ENCODE measurements around the gene C22orf42.
"Not testable (repeated sequence)": the region's sequence is repeated elsewhere in the genome, so short reads cannot be mapped to it uniquely, and the experiment has no call there.

C22orf42 gene

DNA sequence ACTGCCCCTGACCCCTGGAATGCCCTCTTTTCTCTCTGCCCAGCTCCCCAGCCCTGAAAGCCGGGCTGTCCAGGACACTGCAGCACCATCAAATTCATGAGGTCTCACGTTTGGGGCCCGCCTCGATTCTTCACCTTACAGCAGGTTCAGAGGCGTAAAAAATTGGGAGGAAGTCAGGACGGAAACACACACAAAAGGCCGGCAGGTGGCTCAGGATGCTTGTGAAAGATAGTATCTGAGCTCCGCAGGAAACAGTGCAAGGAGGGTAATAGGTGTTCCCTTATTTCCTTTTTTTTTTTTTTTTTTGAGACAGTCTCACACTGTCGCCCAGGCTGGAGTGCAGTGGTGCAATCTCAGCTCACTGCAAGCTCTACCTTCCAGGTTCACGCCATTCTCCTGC, 41.6 kb upstream of the C22orf42 start:
- in situ Hi-C loops (cut with HindIII; ENCODE audit: low sequenced_read_pairs) = no loop called here
- no peak for DNase-seq (ENCODE audit: low read depth, low spot score)
- H3K4me3 ChIP-seq (ENCODE audit: low read depth, low read length) = no peak overlapping the region
- TF ChIP-seq, protein P1, sequence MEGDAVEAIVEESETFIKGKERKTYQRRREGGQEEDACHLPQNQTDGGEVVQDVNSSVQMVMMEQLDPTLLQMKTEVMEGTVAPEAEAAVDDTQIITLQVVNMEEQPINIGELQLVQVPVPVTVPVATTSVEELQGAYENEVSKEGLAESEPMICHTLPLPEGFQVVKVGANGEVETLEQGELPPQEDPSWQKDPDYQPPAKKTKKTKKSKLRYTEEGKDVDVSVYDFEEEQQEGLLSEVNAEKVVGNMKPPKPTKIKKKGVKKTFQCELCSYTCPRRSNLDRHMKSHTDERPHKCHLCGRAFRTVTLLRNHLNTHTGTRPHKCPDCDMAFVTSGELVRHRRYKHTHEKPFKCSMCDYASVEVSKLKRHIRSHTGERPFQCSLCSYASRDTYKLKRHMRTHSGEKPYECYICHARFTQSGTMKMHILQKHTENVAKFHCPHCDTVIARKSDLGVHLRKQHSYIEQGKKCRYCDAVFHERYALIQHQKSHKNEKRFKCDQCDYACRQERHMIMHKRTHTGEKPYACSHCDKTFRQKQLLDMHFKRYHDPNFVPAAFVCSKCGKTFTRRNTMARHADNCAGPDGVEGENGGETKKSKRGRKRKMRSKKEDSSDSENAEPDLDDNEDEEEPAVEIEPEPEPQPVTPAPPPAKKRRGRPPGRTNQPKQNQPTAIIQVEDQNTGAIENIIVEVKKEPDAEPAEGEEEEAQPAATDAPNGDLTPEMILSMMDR (IDR thresholded peaks at IDR 0.05; ENCODE audit: low read depth, low read length) = no peak

DNA sequence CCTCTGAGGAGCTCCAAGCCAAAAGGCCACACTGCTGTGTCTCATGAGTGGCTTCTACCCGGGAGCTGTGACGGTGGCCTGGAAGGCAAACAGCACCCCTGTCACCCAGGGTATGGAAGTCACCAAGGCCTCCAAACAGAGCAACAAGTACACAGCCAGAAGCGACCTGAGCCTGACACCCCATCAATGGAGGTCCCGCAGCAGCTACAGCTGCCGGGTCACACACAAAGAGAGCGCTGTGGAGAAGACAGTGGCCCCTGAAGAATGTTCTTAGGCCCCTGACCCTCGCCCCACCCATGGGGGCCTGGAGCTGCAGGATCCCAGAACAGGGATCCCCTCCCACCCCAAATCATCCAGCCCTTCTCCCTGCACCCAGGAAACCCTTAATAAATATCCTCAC, 40.9 kb upstream of the C22orf42 start:
- no peak for DNase-seq (ENCODE audit: low read depth, low spot score)
- TF ChIP-seq, protein P1 (IDR thresholded peaks at IDR 0.05; ENCODE audit: low read depth, low read length) = no peak
- H3K4me3 ChIP-seq (ENCODE audit: low read depth, low read length) = no peak overlapping the region
- in situ Hi-C loops (cut with HindIII; ENCODE audit: low sequenced_read_pairs) = no loop called here

DNA sequence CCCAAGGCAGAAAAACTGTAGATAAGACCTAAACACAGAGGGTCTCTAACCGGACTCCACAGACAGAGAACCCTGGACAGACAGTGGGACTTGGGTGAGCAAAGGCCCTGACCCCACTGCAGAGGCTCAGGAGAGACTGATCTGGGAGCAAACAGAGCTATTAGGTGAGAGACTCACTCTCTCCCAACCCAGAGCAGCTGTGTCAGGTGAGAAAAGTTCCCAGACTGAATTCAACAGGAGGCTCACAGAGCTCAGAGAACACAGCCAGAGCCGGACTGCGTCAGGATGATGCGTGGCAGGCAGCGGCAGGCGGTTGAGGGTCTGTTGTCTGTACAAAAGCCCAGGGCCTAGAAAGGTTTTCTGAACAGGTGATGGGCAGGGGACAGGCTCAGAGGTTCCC, 40.2 kb upstream of the C22orf42 start:
- in situ Hi-C loops (cut with HindIII; ENCODE audit: low sequenced_read_pairs) = no loop called here
- H3K4me3 ChIP-seq (ENCODE audit: low read depth, low read length) = no peak overlapping the region
- DNase-seq (ENCODE audit: low read depth, low spot score) = no peak
- TF ChIP-seq, protein P1 (IDR thresholded peaks at IDR 0.05; ENCODE audit: low read depth, low read length) = no peak

DNA sequence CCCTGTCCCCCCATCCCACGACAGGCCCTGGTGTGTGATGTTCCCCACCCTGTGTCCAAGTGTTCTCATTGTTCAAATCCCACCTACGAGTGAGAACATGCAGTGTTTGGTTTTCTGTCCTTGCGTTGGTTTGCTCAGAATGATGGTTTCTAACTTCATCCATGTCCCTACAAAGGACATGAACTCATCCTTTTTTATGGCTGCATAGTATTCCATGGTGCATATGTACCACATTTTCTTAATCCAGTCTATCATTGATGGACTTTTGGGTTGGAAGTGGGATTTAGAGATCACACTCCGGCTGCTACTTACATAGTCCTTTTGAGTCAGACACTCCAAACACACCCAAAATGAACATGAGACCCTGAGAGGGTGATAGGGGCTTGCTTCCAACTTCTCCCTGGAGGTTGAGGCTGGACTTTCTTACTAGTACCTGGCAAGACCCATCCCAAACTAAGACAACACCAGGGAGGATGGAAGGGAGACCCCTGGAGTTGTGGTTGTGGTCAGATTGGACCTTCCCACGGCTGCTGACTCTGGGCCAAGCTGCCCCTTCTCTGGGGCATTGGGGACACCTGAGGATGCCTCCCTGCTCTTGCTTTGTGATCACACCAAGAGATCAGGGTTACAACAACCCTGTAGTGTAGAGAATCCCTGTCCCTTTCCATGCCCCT, 38.6 kb upstream of the C22orf42 start:
- H3K4me3 ChIP-seq (ENCODE audit: low read depth, low read length); in situ Hi-C loops (cut with HindIII; ENCODE audit: low sequenced_read_pairs); DNase-seq (ENCODE audit: low read depth, low spot score): not testable (repeated sequence)

DNA sequence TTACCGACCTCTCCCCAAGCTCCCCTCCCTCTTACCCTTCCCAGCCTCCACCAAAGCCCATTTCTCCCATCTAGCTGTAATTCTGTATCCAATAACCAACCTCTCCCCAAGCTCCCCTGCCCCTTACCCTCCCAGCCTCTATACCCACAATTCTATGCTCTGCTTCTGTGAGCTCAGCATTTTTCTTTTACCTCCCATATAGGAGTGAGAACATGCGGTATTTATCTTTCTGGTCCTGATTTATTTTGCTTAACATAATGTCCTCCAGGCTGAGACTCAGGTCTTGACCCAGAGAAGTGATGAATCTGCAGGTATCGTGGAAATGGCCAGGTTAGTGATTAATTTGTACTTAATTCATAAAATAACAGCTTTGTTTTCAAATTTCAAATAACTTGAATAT, 36.8 kb upstream of the C22orf42 start:
- H3K4me3 ChIP-seq (ENCODE audit: low read depth, low read length); in situ Hi-C loops (cut with HindIII; ENCODE audit: low sequenced_read_pairs); DNase-seq (ENCODE audit: low read depth, low spot score): not testable (repeated sequence)

DNA sequence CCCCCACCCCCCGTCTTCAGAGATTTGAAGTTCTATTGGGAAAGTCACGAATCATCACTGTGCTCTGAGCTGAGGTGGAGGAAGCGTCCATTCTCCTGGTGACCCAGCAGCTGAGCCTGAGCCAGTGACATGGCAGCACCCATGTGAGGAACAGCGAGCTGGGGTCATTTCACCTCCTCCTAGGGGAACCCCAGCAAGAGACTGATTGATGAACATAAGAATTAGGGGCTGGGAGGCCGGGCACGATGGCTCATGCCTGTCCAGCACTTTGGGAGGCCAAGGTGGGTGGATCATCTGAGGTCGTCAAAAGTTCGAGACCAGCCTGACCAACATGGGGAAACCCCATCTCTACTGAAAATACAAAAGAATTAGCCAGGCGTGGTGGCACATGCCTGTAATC, 34.2 kb upstream of the C22orf42 start:
- DNase-seq (ENCODE audit: low read depth, low spot score); in situ Hi-C loops (cut with HindIII; ENCODE audit: low sequenced_read_pairs); H3K4me3 ChIP-seq (ENCODE audit: low read depth, low read length): not testable (repeated sequence)

DNA sequence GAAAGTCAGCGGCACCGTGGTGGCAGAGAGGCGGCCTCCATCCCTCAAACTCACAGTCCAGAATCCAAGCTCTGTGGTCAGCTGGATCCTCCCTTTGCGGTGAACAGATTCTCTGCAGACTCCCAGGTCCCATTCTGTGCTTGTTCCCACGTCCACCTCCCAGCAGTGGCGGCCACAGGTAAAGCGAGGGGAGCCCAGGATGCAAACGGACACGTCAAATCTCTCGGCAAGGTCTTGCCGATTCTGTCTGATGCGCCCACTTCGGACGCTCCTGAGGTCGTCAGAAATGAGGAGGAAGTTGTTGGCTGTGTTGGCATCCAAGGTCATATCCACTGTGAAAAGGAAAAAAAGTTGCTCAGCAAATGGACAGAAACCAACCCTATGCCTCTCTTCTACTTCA, 31.9 kb upstream of the C22orf42 start:
- DNase-seq (ENCODE audit: low read depth, low spot score); H3K4me3 ChIP-seq (ENCODE audit: low read depth, low read length); in situ Hi-C loops (cut with HindIII; ENCODE audit: low sequenced_read_pairs): not testable (repeated sequence)

DNA sequence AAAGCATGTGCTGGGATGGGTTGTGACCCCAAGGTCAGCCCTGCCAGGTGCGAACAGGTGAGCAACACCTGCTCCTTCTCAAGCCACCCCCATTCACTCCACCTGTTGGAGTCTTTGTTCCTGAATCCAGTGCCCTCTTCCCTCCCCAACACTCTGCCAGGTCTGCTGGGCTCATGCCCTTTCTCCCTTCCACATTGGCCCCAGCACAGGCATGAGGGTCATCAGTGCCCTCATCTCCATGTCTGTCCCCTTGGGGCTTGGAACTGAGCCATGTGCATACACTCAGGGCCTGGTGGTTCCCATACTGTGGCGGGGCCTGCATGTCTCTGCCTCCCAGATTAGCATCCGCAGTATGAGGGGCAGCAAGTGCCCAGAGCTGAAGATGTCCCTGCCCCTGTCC, 26.7 kb upstream of the C22orf42 start:
- no peak overlapping the region for H3K4me3 ChIP-seq (ENCODE audit: low read depth, low read length)
- in situ Hi-C loops (cut with HindIII; ENCODE audit: low sequenced_read_pairs) = no loop called here
- no peak for DNase-seq (ENCODE audit: low read depth, low spot score)
- TF ChIP-seq, protein P1 (IDR thresholded peaks at IDR 0.05; ENCODE audit: low read depth, low read length) = no peak

DNA sequence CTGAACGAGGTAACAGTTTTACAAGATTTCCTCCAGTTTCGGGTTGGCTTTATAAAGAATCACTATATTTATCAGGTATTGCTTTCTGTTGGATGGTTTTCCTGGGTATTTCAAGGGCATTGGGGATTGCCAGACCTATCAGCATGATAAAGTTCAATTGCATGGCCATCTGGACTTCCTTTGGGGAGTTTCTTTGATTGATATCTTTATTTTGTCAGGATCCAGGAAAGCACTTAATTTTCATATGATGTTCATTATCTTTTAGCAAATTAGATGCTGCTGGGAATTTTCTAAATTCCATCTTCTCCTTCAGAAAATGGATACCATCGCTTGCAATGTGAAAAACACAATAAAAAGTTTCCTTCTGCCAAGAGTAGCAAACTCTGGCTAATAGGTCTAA, 24.5 kb upstream of the C22orf42 start:
- TF ChIP-seq, protein P1 (IDR thresholded peaks at IDR 0.05; ENCODE audit: low read depth, low read length) = no peak
- in situ Hi-C loops (cut with HindIII; ENCODE audit: low sequenced_read_pairs) = no loop called here
- DNase-seq (ENCODE audit: low read depth, low spot score) = no peak
- no peak overlapping the region for H3K4me3 ChIP-seq (ENCODE audit: low read depth, low read length)
